Inflammatory macrophage treated with lipopolysaccharide for 4 hours (primary cell): ENCODE measurements around the gene HMCN2.

ENCODE experiments used
- DNase-seq: peaks from one replicate; pipeline ENCODE4 v3.0.0-alpha.2; 2020

HMCN2 gene

GRCh38 chr9:130458027-130458803 lies 192.7 kb downstream of the HMCN2 start:
- no peak for DNase-seq

GRCh38 chr9:130458804-130459067 lies 193.2 kb downstream of the HMCN2 start:
- no peak for DNase-seq

- no peak for DNase-seq
Measured at GRCh38 chr9:130459151-130459550, 193.6 kb downstream of the HMCN2 start.

GRCh38 chr9:130459941-130460669 lies 194.5 kb downstream of the HMCN2 start:
- no peak for DNase-seq

GRCh38 chr9:130461218-130461630 lies 195.7 kb downstream of the HMCN2 start:
- peak; percentile 39 for DNase-seq

GRCh38 chr9:130461731-130462130 lies 196.2 kb downstream of the HMCN2 start:
- no peak for DNase-seq

GRCh38 chr9:130462685-130463540 lies 197.4 kb downstream of the HMCN2 start:
- no peak for DNase-seq

GRCh38 chr9:130463763-130464745 lies 198.5 kb downstream of the HMCN2 start:
- DNase-seq, result no peak

- no peak for DNase-seq
Measured at GRCh38 chr9:130465383-130466096, 200.0 kb downstream of the HMCN2 start.

GRCh38 chr9:130466537-130467217 lies 201.1 kb downstream of the HMCN2 start:
- DNase-seq, result no peak

- DNase-seq, result no peak
Measured at GRCh38 chr9:130467316-130467715, 201.8 kb downstream of the HMCN2 start.

- DNase-seq, result no peak
Measured at GRCh38 chr9:130468566-130468965, 203.0 kb downstream of the HMCN2 start.

- DNase-seq, result no peak
Measured at GRCh38 chr9:130470269-130470668, 204.7 kb downstream of the HMCN2 start.

GRCh38 chr9:130470950-130471349 lies 205.4 kb downstream of the HMCN2 start:
- no peak for DNase-seq

GRCh38 chr9:130471411-130472183 lies 206.0 kb downstream of the HMCN2 start:
- DNase-seq, result no peak

GRCh38 chr9:130472184-130472705 lies 206.7 kb downstream of the HMCN2 start:
- no peak for DNase-seq

GRCh38 chr9:130473009-130473408 lies 207.4 kb downstream of the HMCN2 start:
- DNase-seq, result no peak

GRCh38 chr9:130473566-130473965 lies 208.0 kb downstream of the HMCN2 start:
- DNase-seq, result no peak

GRCh38 chr9:130474106-130474505 lies 208.5 kb downstream of the HMCN2 start:
- DNase-seq, result no peak

GRCh38 chr9:130476151-130476730 lies 210.7 kb downstream of the HMCN2 start:
- DNase-seq, result no peak
